Measurements from ENCODE around the gene ZNF12. TPM values are rescaled to one million over a fixed set of nuclear protein-coding genes. Genes with fewer than 3 reads are reported as not detected.

The ZNF12 gene
- total RNA-seq, 1 donor from 2014 or later = 30.8 TPM

DNA sequence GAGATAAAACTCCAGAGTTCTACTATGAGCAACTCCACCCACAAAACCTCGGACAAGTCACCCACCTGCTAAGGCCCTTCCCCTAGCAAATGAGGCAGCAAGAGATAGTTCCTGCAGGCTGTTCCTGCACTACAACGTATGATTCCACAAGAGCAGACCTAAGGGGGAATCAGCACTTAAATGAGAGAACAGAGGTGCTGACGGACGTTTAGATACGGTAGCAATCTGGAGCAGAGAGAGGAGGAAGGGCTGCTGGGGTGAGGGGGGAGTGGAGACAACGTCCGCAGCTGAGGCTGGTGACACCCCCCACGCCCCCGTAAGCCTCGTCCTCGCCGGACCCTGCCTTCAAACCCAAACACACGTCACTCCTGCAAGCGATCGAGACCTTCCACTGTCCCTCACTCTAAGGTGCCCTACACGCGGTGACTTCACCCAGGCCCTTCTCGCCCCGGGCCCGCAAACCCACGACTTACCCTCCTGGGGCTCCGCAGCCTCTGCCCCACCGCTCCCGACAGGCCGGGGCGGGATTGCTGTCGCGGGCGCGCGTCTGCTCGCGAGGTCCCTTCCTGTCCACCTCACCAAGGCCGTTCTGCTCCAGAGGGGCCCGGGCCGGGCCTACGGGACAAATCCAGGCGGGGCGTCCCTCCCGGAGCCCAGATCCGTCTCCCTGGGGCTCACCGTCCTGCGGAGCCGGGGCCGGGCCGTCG lies 635 bp downstream of the ZNF12 start:
- TF ChIP-seq, protein P1, sequence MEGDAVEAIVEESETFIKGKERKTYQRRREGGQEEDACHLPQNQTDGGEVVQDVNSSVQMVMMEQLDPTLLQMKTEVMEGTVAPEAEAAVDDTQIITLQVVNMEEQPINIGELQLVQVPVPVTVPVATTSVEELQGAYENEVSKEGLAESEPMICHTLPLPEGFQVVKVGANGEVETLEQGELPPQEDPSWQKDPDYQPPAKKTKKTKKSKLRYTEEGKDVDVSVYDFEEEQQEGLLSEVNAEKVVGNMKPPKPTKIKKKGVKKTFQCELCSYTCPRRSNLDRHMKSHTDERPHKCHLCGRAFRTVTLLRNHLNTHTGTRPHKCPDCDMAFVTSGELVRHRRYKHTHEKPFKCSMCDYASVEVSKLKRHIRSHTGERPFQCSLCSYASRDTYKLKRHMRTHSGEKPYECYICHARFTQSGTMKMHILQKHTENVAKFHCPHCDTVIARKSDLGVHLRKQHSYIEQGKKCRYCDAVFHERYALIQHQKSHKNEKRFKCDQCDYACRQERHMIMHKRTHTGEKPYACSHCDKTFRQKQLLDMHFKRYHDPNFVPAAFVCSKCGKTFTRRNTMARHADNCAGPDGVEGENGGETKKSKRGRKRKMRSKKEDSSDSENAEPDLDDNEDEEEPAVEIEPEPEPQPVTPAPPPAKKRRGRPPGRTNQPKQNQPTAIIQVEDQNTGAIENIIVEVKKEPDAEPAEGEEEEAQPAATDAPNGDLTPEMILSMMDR (IDR thresholded peaks at IDR 0.05; ENCODE audit: unreplicated experiment) = no peak
- Mint-ChIP-seq H3K4me1 (ENCODE audit: unreplicated experiment) (peaks cover 31% of the 10 kb centered on the region), H3K4me3 (ENCODE audit: unreplicated experiment) (peak overlapping the region; percentile 96), H3K36me3 (ENCODE audit: low read depth, unreplicated experiment) (peaks cover 52% of the 10 kb centered on the region), H3K27me3 (ENCODE audit: unreplicated experiment) (peaks cover 32% of the 10 kb centered on the region), H3K9me3 (ENCODE audit: unreplicated experiment) (peaks cover 32% of the 10 kb centered on the region), H3K27ac (ENCODE audit: unreplicated experiment) (peak overlapping the region; percentile 93)
- peak; percentile 44 for DNase-seq (ENCODE audit: low spot score)

DNA sequence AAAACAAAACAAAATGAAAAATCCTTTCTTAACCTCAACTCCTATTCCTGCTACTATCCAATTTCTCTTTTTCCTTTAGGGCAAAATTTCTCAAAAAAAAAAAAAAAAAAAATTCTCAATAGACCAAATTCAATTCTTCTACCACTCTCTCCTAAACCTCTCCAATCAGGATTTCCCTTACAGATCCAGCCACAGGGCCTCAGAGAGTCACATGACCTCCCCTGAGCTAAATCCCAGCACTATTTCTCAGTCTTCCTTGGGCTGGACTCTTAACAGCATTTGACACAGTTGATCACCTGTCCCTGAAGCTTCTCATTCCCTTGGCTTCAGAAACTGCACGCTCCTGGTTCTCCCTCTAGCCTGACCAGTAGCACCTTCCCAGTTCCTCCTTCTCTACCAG lies 4.9 kb downstream of the ZNF12 start:
- TF ChIP-seq, protein P1 (IDR thresholded peaks at IDR 0.05; ENCODE audit: unreplicated experiment) = no peak
- DNase-seq (ENCODE audit: low spot score) = no peak
- H3K27ac Mint-ChIP-seq (ENCODE audit: unreplicated experiment) = no peak overlapping the region
- H3K4me3 Mint-ChIP-seq (ENCODE audit: unreplicated experiment) = peak overlapping the region; percentile 88
- H3K9me3 Mint-ChIP-seq (ENCODE audit: unreplicated experiment) = peaks cover 38% of the 10 kb centered on the region
- H3K36me3 Mint-ChIP-seq (ENCODE audit: low read depth, unreplicated experiment) = peaks cover 53% of the 10 kb centered on the region
- H3K27me3 Mint-ChIP-seq (ENCODE audit: unreplicated experiment) = peaks cover 25% of the 10 kb centered on the region
- H3K4me1 Mint-ChIP-seq (ENCODE audit: unreplicated experiment) = peaks cover 27% of the 10 kb centered on the region

DNA sequence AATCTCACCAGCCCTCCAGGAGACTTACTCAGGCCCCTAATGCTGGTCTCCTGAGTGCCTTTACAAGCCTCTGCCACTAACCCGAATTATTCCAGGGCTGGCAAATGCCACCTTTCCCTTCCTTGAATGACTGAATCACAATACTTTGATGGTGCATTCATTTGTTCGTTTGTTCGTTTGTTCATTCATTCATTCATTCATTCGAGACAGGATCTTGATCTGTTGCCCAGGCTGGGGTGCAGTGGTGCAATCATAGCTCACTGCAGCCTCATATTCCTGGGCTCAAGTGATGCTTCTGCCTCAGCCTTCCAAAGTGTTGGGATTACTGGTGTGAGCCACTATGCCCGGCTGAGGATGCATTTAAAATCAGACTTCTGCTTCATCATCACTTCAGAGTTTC lies 6.0 kb downstream of the ZNF12 start:
- Mint-ChIP-seq H3K27ac (ENCODE audit: unreplicated experiment) (no peak overlapping the region), H3K4me3 (ENCODE audit: unreplicated experiment) (peak overlapping the region; percentile 73), H3K9me3 (ENCODE audit: unreplicated experiment) (peaks cover 38% of the 10 kb centered on the region), H3K36me3 (ENCODE audit: low read depth, unreplicated experiment) (peaks cover 51% of the 10 kb centered on the region), H3K4me1 (ENCODE audit: unreplicated experiment) (peaks cover 25% of the 10 kb centered on the region), H3K27me3 (ENCODE audit: unreplicated experiment) (peaks cover 21% of the 10 kb centered on the region)
- TF ChIP-seq, protein P1 (IDR thresholded peaks at IDR 0.05; ENCODE audit: unreplicated experiment) = no peak
- DNase-seq (ENCODE audit: low spot score) = no peak

DNA sequence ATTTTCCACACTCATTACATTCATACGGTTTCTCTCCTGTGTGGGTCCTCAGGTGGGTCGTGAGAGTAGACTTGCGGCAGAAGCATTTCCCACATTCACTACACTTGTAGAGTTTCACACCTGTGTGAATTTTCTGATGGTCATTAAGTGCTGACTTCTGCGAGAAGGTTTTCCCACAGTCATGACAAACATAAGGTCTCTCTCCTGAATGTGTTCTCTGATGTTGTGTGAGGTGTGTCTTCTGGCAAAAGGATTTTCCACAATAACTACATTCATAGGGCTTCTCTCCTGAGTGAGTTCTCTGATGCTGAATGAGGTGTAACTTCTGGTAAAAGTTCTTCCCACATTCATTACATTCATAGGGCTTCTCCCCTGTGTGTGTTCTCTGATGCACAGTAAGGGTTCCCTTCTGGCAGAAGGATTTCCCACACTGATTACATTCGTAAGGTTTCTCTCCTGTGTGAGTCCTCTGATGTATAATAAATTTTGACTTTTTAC lies 15.1 kb downstream of the ZNF12 start:
- Mint-ChIP-seq H3K9me3 (ENCODE audit: unreplicated experiment) (peaks cover 58% of the 10 kb centered on the region), H3K27ac (ENCODE audit: unreplicated experiment) (no peak overlapping the region)
- no peak for DNase-seq (ENCODE audit: low spot score)

DNA sequence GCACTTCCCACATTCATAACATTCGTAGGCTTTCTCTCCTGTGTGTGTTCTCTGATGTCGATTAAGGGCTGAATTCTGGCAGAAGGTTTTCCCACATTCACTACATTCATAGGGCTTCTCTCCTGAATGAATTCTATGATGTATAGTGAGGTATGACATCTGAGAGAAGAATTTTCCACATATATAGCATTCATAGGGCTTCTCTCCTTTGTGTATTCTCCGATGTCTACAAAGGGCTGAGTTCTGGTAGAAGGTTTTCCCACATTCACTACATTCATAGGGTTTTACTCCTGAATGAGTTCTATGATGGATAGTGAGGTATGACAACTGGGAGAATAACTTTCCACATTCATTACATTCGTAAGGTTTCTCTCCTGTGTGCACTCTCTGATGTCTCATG lies 15.6 kb downstream of the ZNF12 start:
- Mint-ChIP-seq H3K27ac (ENCODE audit: unreplicated experiment) (no peak overlapping the region), H3K4me1 (ENCODE audit: unreplicated experiment) (no peaks in the 10 kb centered on the region), H3K27me3 (ENCODE audit: unreplicated experiment) (peaks cover 23% of the 10 kb centered on the region), H3K9me3 (ENCODE audit: unreplicated experiment) (peaks cover 64% of the 10 kb centered on the region), H3K4me3 (ENCODE audit: unreplicated experiment) (peak overlapping the region; percentile 83), H3K36me3 (ENCODE audit: low read depth, unreplicated experiment) (no peaks in the 10 kb centered on the region)
- TF ChIP-seq, protein P1 (IDR thresholded peaks at IDR 0.05; ENCODE audit: unreplicated experiment) = no peak
- no peak for DNase-seq (ENCODE audit: low spot score)

More for the DNA sequence above, 15.1 kb downstream of the ZNF12 start:
- TF ChIP-seq, protein P1 (IDR thresholded peaks at IDR 0.05; ENCODE audit: unreplicated experiment) = no peak
- Mint-ChIP-seq H3K4me3 (ENCODE audit: unreplicated experiment) (peak overlapping the region; percentile 83), H3K4me1 (ENCODE audit: unreplicated experiment) (no peaks in the 10 kb centered on the region), H3K36me3 (ENCODE audit: low read depth, unreplicated experiment) (no peaks in the 10 kb centered on the region), H3K27me3 (ENCODE audit: unreplicated experiment) (peaks cover 21% of the 10 kb centered on the region)

Data from endothelial cell (in vitro differentiated cells).